SK-N-SH (cell line): ENCODE results near the gene TTC28. TPM values are rescaled to one million over a fixed set of nuclear protein-coding genes. Genes with fewer than 3 reads are reported as not detected.

Experiments
- CTCF ChIA-PET: fragments of 300-600, 350-600 bp; formaldehyde crosslinking; extraction: SDS; loops from one replicate; lab custom pipeline; 2021; lab: Yijun Ruan, JAX
- POLR2A ChIA-PET: fragments of 350-600 bp; sonication (Branson Sonifier 250); formaldehyde crosslinking; extraction: SDS; loops from one replicate; lab custom pipeline; 2020; ENCODE audit warnings: antibody characterized with exemption, inconsistent platforms; lab: Yijun Ruan, JAX
- DNase-seq: peaks from one replicate; pipeline ENCODE4 v3.0.0; 2012
- H2AFZ ChIP-seq: fragments of 200-600 bp; sonication (generic); 2 replicates; pipeline ENCODE4 v1.8.1; 2016; ENCODE audit warnings: antibody characterized with exemption, mild to moderate bottlenecking, low read depth
- H3F3A ChIP-seq: fragments of 200-600 bp; sonication (generic); replicated peaks from 2 replicates; pipeline ENCODE3; 2016; ENCODE audit warnings: antibody characterized with exemption, mild to moderate bottlenecking; ENCODE audit not compliant: insufficient read depth
- H3K27ac ChIP-seq, 2 experiments: fragments of 200-500 bp in 1 of 2; fragments of 200-600 bp in 1 of 2; sonication (Bioruptor generic) in 1 of 2; sonication (generic), shearing (Covaris generic) in 1 of 2; 2 replicates each; pipeline versions ENCODE4 v1.5.1 to v1.6.1; 2014 to 2016; ENCODE audit warnings: low read depth in 2 of 2, inconsistent platforms in 1 of 2, low read length in 1 of 2, mild to moderate bottlenecking in 1 of 2, mixed read lengths in 1 of 2
- H3K27me3 ChIP-seq: fragments of 200-600 bp; sonication (generic), shearing (Covaris generic); 2 replicates; pipeline ENCODE4 v1.6.1; 2016; ENCODE audit warnings: mixed run types; ENCODE audit not compliant: insufficient read depth
- H3K36me3 ChIP-seq, 2 experiments: fragments of 200-500 bp in 1 of 2; fragments of 200-600 bp in 1 of 2; sonication (Bioruptor generic) in 1 of 2; sonication (generic) in 1 of 2; replicated peaks in 1 of 2; 2 replicates each; pipeline versions ENCODE3 to v1.5.1; 2014 to 2016; ENCODE audit warnings: low read length in 1 of 2, mild to moderate bottlenecking in 1 of 2; ENCODE audit not compliant: insufficient read depth in 2 of 2, control insufficient read depth in 1 of 2
- H3K4me1 ChIP-seq, 2 experiments: fragments of 200-500 bp in 1 of 2; fragments of 200-600 bp in 1 of 2; sonication (Bioruptor generic) in 1 of 2; sonication (generic), shearing (Covaris generic) in 1 of 2; 2 replicates each; pipeline versions ENCODE4 v1.5.1 to v1.6.1; 2014 to 2016; ENCODE audit warnings: low read depth in 1 of 2, low read length in 1 of 2, mixed run types in 1 of 2; ENCODE audit not compliant: insufficient read depth in 2 of 2, control insufficient read depth in 1 of 2
- H3K4me2 ChIP-seq: fragments of 200-600 bp; sonication (generic), shearing (Covaris generic); 2 replicates; pipeline ENCODE4 v1.6.1; 2017; ENCODE audit warnings: mixed run types
- H3K4me3 ChIP-seq, 2 experiments: fragments of 200-500 bp in 1 of 2; fragments of 200-600 bp in 1 of 2; sonication (Bioruptor generic) in 1 of 2; sonication (generic), shearing (Covaris generic) in 1 of 2; 2 replicates each; pipeline versions ENCODE4 v1.5.1 to v1.8.1; 2014 to 2016; ENCODE audit warnings: low read depth in 2 of 2, inconsistent platforms in 1 of 2, low read length in 1 of 2, mild to moderate bottlenecking in 1 of 2, mixed read lengths in 1 of 2, moderate library complexity in 1 of 2
- H3K79me2 ChIP-seq: fragments of 200-600 bp; sonication (generic); 2 replicates; pipeline ENCODE4 v1.8.1; 2017; ENCODE audit warnings: mild to moderate bottlenecking; ENCODE audit not compliant: insufficient read depth
- H3K9ac ChIP-seq: fragments of 200-600 bp; sonication (generic); 2 replicates; pipeline ENCODE4 v1.6.1; 2017; ENCODE audit warnings: mixed run types
- H3K9me2 ChIP-seq: fragments of 200-600 bp; sonication (generic); 2 replicates; pipeline ENCODE4 v1.6.1; 2017; ENCODE audit warnings: mixed run types
- H3K9me3 ChIP-seq: fragments of 200-600 bp; sonication (generic); 2 replicates; pipeline ENCODE4 v1.6.1; 2017; ENCODE audit warnings: mixed run types, mild to moderate bottlenecking, moderate library complexity
- H4K20me1 ChIP-seq: fragments of 200-600 bp; sonication (generic); 2 replicates; pipeline ENCODE4 v1.6.1; 2017; ENCODE audit warnings: mild to moderate bottlenecking, mixed run types; ENCODE audit not compliant: insufficient read depth
- CHD2 ChIP-seq: fragments of 150-350 bp; IDR thresholded peaks from 2 replicates; pipeline ENCODE4 v1.6.1; 2018; ENCODE audit warnings: low read length; ENCODE audit not compliant: partially characterized antibody
- ELF1 ChIP-seq: IDR thresholded peaks from 2 replicates; pipeline ENCODE4 v1.4.0; 2012
- EZH2phosphoT487 ChIP-seq: fragments of 200-600 bp; sonication (generic); IDR thresholded peaks from 2 replicates; pipeline ENCODE4 v1.6.1; 2017; ENCODE audit warnings: low read depth, mixed run types, mild to moderate bottlenecking, antibody characterized with exemption, moderate library complexity, borderline replicate concordance
- FOXJ3 ChIP-seq: sonication (generic); formaldehyde crosslinking; IDR thresholded peaks from 2 replicates; pipeline ENCODE4 v1.5.1; 2020; ENCODE audit warnings: mild to moderate bottlenecking, missing genetic modification reagents
- NRF1 ChIP-seq: IDR thresholded peaks from 2 replicates; pipeline ENCODE4 v1.6.1; 2012; ENCODE audit warnings: low read depth, mild to moderate bottlenecking, low read length
- POLR2AphosphoS5 ChIP-seq: IDR thresholded peaks from 2 replicates; pipeline ENCODE4 v1.6.1; 2012; ENCODE audit warnings: low read depth, low read length
- WGBS: methylation state at CpG from one replicate; pipeline ENCODE4 v1.1.6; 2017; ENCODE audit warnings: low lambda C conversion rate; 5-methylcytosine and 5-hydroxymethylcytosine counted together
- polyA plus RNA-seq, 3 experiments: library from polyadenylated mRNA; depleted of rRNA; stranded (reverse); fragments of >200 nt; gene quantifications; 2 replicates each; pipeline ENCODE4 v1.2.3, GENCODE V29; 2012
- TF ChIP-seq, protein P1 (sequence below): fragments of 150-350 bp; IDR thresholded peaks from 2 replicates; pipeline ENCODE4 v1.6.1; 2016; ENCODE audit warnings: mild to moderate bottlenecking, low read depth, low read length
- TF ChIP-seq, protein P2 (sequence below): fragments of 150-350 bp; IDR thresholded peaks from 2 replicates; pipeline ENCODE4 v1.6.1; 2017; ENCODE audit warnings: antibody characterized with exemption, low read length, low read depth, borderline replicate concordance

Gene TTC28
- polyA plus RNA-seq, 1 of the 3 experiments (the other 2 are of a cell fraction) = 5.9 TPM

DNA sequence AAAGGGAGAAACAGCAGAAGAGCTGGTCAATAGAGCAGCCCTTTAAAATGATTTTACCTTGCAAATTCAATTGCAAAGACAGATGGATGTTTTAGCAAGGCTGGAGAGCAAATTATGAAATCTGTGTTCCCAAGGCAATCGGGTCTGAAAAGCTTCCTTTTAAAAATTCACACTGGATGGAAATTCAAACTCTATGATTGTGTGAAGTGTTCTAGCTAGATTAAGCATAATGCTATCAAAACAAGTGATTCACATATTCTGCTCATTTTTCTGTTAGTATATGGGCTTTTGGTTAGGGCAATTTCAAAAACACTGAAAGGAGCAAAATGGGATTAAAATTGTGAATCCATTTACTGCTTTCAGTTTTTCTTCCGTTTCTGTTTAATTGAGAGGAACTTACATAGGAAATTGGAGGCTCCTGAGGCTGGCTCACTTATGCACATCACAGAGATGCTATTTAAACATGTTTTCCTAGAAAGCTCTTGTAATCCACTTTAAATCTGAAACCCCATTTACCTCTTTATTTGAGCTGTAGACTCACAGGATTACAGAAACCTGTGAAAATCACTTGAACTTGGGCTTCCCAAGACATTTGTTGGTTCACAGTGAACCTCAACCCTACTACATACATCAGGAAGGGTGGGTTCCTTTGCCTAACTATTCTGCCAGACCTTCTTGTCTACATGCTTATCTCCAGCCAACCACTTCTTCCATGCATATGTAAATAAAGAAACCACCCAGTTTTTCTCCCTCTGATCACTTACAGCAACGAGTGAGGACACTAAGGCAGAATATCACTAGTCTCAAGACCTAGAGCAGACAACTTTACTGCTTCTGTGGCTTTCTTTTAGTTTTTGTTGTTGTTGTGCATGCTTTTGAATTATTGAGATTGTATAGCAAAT lies 558.7 kb downstream of the TTC28 start:
- no peak for DNase-seq
- Histone ChIP-seq H3K27ac (peak overlapping the region in 1 of 2 experiments; percentile 78; a peak in 2 of 4 replicates), H3K4me2 (0 out of 2 replicates have a peak overlapping the region, but pooled peaks have one; percentile 0)

DNA sequence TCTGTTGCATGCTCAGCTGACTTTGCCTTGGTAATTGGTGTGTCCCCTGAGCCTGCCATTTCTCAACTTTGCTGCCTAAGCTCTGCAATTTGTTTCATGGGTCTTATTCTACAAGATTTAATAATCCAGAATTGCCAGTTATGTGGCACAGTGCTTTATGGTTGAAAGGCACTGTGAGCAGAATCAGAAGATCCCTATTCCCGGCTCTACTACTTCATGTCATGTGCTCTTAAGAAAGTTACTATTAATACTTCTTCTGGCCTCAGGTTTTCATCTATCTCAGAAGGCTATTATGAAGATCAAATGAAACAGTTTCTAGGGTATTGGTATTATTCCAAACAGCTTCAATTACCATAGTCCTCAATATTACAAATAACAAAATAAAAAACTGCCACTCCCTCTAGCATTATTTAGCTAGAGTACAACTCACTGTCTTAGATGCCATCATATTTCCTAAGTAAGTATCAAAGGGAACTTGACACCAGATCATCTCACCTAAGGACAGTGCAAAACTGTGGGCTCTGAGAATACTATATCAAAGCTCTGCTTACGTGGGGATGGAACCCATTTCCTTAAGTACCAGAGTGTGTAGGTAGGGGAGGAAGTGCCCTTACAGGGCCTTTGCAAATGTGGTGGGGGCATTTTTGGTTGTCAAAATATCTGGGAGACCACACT lies 560.5 kb downstream of the TTC28 start:
- Histone ChIP-seq H3K4me3 (no peak overlapping the region), H4K20me1 (no peaks in the 10 kb centered on the region), H3K4me1 (peaks cover 12 to 18% of the 10 kb centered on the region in 2 experiments), H3F3A (peaks cover 13% of the 10 kb centered on the region), H3K9me2 (no peaks in the 10 kb centered on the region), H3K9ac (no peak overlapping the region), H3K4me2 (no peak overlapping the region), H3K27ac (no peak overlapping the region), H2AFZ (no peak overlapping the region), H3K79me2 (no peaks in the 10 kb centered on the region), H3K9me3 (no peaks in the 10 kb centered on the region; the same call in 1 of the 2 replicates), H3K36me3 (no peaks in the 10 kb centered on the region), H3K27me3 (no peaks in the 10 kb centered on the region)
- ChIA-PET POLR2A (no interaction called here), CTCF (interaction anchor here (0.6 to 3.9 kb wide), 4 partner anchors 67 to 479 kb away, joined by 3 to 13 read pairs (median 4); no protein-coding TSS in a partner anchor)
- WGBS = 95% methylated on average over 2 of the region's 2 CpGs
- TF ChIP-seq, protein P1, sequence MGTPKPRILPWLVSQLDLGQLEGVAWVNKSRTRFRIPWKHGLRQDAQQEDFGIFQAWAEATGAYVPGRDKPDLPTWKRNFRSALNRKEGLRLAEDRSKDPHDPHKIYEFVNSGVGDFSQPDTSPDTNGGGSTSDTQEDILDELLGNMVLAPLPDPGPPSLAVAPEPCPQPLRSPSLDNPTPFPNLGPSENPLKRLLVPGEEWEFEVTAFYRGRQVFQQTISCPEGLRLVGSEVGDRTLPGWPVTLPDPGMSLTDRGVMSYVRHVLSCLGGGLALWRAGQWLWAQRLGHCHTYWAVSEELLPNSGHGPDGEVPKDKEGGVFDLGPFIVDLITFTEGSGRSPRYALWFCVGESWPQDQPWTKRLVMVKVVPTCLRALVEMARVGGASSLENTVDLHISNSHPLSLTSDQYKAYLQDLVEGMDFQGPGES = no peak
- no peak for TF ChIP-seq FOXJ3 (CRISPR knock-in tag)
- DNase-seq = no peak

More for the DNA sequence above, 558.7 kb downstream of the TTC28 start:
- Histone ChIP-seq H3K9me3 (no peaks in the 10 kb centered on the region; the same call in 1 of the 2 replicates), H3K4me3 (no peak overlapping the region), H2AFZ (no peak overlapping the region), H3K36me3 (no peaks in the 10 kb centered on the region), H3K9ac (no peak overlapping the region), H3K27me3 (no peaks in the 10 kb centered on the region), H3K9me2 (no peaks in the 10 kb centered on the region), H4K20me1 (no peaks in the 10 kb centered on the region), H3F3A (peaks cover 9% of the 10 kb centered on the region), H3K4me1 (peaks cover 14 to 17% of the 10 kb centered on the region in 2 experiments), H3K79me2 (no peaks in the 10 kb centered on the region)
- ChIA-PET POLR2A (no interaction called here), CTCF (interaction anchor here (0.8 to 3.9 kb wide), 6 partner anchors 9 to 322 kb away, joined by 3 to 13 read pairs (median 4); no protein-coding TSS in a partner anchor)
- WGBS = 68% methylated on average over 3 of the region's 3 CpGs
- TF ChIP-seq NRF1 (no peak), FOXJ3 (CRISPR knock-in tag) (no peak), CHD2 (no peak), EZH2phosphoT487 (no peak), ELF1 (no peak), POLR2AphosphoS5 (no peak)
- TF ChIP-seq, protein P2, sequence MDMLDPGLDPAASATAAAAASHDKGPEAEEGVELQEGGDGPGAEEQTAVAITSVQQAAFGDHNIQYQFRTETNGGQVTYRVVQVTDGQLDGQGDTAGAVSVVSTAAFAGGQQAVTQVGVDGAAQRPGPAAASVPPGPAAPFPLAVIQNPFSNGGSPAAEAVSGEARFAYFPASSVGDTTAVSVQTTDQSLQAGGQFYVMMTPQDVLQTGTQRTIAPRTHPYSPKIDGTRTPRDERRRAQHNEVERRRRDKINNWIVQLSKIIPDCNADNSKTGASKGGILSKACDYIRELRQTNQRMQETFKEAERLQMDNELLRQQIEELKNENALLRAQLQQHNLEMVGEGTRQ = no peak
